ENCODE measurements around the gene CPN2. TPM values are rescaled to one million over a fixed set of nuclear protein-coding genes. Genes with fewer than 3 reads are reported as not detected.

Gene CPN2
- total and polyA plus RNA-seq, 2 of the 13 experiments (the other 11 are each of a cell fraction or from before 2014, with no cell fraction given) = 26.7 to 27.7 TPM

- no peak for TF ChIP-seq NFAT5 (CRISPR knock-in tag; IDR thresholded peaks at IDR 0.05)
- no peak for TF ChIP-seq ZNF562 (CRISPR knock-in tag; IDR thresholded peaks at IDR 0.05; ENCODE audit: borderline replicate concordance)
- TF ChIP-seq GTF3A (CRISPR knock-in tag; conservative IDR thresholded peaks at IDR 0.05) = no peak
- no peak for TF ChIP-seq ZNF768 (CRISPR knock-in tag; IDR thresholded peaks at IDR 0.05)
Measured at GRCh38 chr3:194310060-194310835, 40.9 kb downstream of the CPN2 start (continued).

- in situ Hi-C loops (cut with HindIII; ENCODE audit: extremely low pct_ligation_motif_present, low pct_unique_long_range_greater_than_20kb) (loop anchor here (25.0 kb wide), 1 partner anchor 647 kb away; no protein-coding TSS in a partner anchor), intact Hi-C loops (cut with micrococcal nuclease; ENCODE audit: unreplicated experiment) (no loop called here)
- POLR2A ChIA-PET = no interaction called here
- peaks cover 26% of the 10 kb centered on the region for H3K4me1 ChIP-seq (ENCODE audit: insufficient read depth, low read length)
- H3K36me3 ChIP-seq (replicated peaks in 1 of 2; ENCODE audit: control insufficient read depth in 1 of 2, insufficient read depth in 2 of 2, low read length in 2 of 2) = no peaks in the 10 kb centered on the region
- no peaks in the 10 kb centered on the region for H3K79me2 ChIP-seq (ENCODE audit: insufficient read depth, low read length)
- no peak for DNase-seq (ENCODE audit: low spot score)
- no peaks in the 10 kb centered on the region for H3K9me3 ChIP-seq (ENCODE audit: low read length)
- no peak for ATAC-seq
- no peak for FAIRE-seq
- H2AFZ ChIP-seq (ENCODE audit: low read length) = no peak overlapping the region
- H3K27me3 ChIP-seq (ENCODE audit: control insufficient read depth in 1 of 2, insufficient read depth in 2 of 2, low read length in 2 of 2) = peaks cover 6 to 57% of the 10 kb centered on the region in 2 experiments; a peak in 4 of 5 replicates
- H3K4me2 ChIP-seq (ENCODE audit: low read depth, low read length) = no peak overlapping the region
- no peak overlapping the region for H3K9ac ChIP-seq (ENCODE audit: insufficient read depth, low read depth, low read length)
- H4K20me1 ChIP-seq (ENCODE audit: insufficient read depth, low read length) = no peaks in the 10 kb centered on the region
- H3K4me3 ChIP-seq (replicated peaks in 1 of 3; ENCODE audit: insufficient read depth in 1 of 3, low read depth in 2 of 3, low read length in 3 of 3) = no peak overlapping the region
- no peak overlapping the region for H3K27ac ChIP-seq (ENCODE audit: extremely low read length, insufficient read depth, low read length)
- WGBS (ENCODE audit: low lambda C conversion rate) = 1% methylated on average over 7 of the region's 8 CpGs
- BruUV-seq (replicated peaks) = no TSS peak
- CTCF ChIA-PET (ENCODE audit: low intra/inter-chr PET ratio, low total read pairs) = no interaction called here
- no peak for TF ChIP-seq ZNF446 (CRISPR knock-in tag; IDR thresholded peaks at IDR 0.05)
- TF ChIP-seq THYN1 (CRISPR knock-in tag; IDR thresholded peaks at IDR 0.05; ENCODE audit: borderline replicate concordance, low read depth) = no peak
- no peak for TF ChIP-seq MAFK (conservative IDR thresholded peaks at IDR 0.05 in 1 of 2, IDR thresholded peaks at IDR 0.05 in 1 of 2; ENCODE audit: low read length in 2 of 2)
- TF ChIP-seq SMAD1 (CRISPR knock-in tag; IDR thresholded peaks at IDR 0.05; ENCODE audit: borderline replicate concordance, low read depth) = no peak
- TF ChIP-seq ZNF614 (CRISPR knock-in tag; IDR thresholded peaks at IDR 0.05; ENCODE audit: borderline replicate concordance) = no peak
- TF ChIP-seq ZNF598 (CRISPR knock-in tag; IDR thresholded peaks at IDR 0.05; ENCODE audit: borderline replicate concordance) = no peak
- TF ChIP-seq ZNF281 (CRISPR knock-in tag; IDR thresholded peaks at IDR 0.05; ENCODE audit: borderline replicate concordance) = no peak
Measured at GRCh38 chr3:194308601-194309449, 42.3 kb downstream of the CPN2 start.
